HCT116 (cell line): ENCODE results near the gene SND1.

ENCODE experiments used
- EZH2 ChIP-seq: fragments of 200-600 bp; sonication (generic); IDR thresholded peaks from 2 replicates; pipeline ENCODE4 v1.6.1; 2017; ENCODE audit warnings: antibody characterized with exemption, mixed run types
- EZH2phosphoT487 ChIP-seq: fragments of 200-600 bp; IDR thresholded peaks from 2 replicates; pipeline ENCODE4 v1.6.1; 2018; ENCODE audit warnings: antibody characterized with exemption, borderline replicate concordance
- POLR2A ChIP-seq: IDR thresholded peaks from 2 replicates; pipeline ENCODE4 v1.7.0; 2011; ENCODE audit warnings: borderline replicate concordance; ENCODE audit not compliant: insufficient read depth, insufficient read length; ENCODE audit errors: extremely low read depth
- RAD21 ChIP-seq: IDR thresholded peaks from 2 replicates; pipeline ENCODE4 v1.6.1; 2012; ENCODE audit warnings: low read depth, mild to moderate bottlenecking
- SIN3A ChIP-seq: IDR thresholded peaks from 2 replicates; pipeline ENCODE4 v1.6.1; 2012; ENCODE audit warnings: low read depth
- TCF7L2 ChIP-seq: IDR thresholded peaks from 2 replicates; pipeline ENCODE4 v1.7.0; 2011; ENCODE audit warnings: borderline replicate concordance, inconsistent platforms; ENCODE audit not compliant: insufficient read depth, insufficient read length; ENCODE audit errors: extremely low read depth
- ZNF274 ChIP-seq: fragments of 200-500 bp; sonication (Bioruptor generic); IDR thresholded peaks from 2 replicates; pipeline ENCODE4 v1.6.1; 2014; ENCODE audit warnings: mild to moderate bottlenecking, low read depth, low read length, inconsistent platforms
- TF ChIP-seq, protein P1 (sequence below), 3 experiments: fragments of 200-600 bp in 1 of 3; sonication (generic) in 1 of 3; IDR thresholded peaks in 2 of 3; conservative IDR thresholded peaks in 1 of 3; 2 replicates each; pipeline ENCODE4 v1.5.1; 2012 to 2017; ENCODE audit warnings: low read depth in 2 of 3, low read length in 2 of 3, antibody characterized with exemption in 1 of 3, borderline replicate concordance in 1 of 3, control low read depth in 1 of 3, mild to moderate bottlenecking in 1 of 3, mixed read lengths in 1 of 3, mixed run types in 1 of 3, moderate library complexity in 1 of 3; ENCODE audit not compliant: insufficient read depth in 1 of 3
- TF ChIP-seq, protein P2 (sequence below): IDR thresholded peaks from 2 replicates; pipeline ENCODE4 v1.6.1; 2012

DNA sequence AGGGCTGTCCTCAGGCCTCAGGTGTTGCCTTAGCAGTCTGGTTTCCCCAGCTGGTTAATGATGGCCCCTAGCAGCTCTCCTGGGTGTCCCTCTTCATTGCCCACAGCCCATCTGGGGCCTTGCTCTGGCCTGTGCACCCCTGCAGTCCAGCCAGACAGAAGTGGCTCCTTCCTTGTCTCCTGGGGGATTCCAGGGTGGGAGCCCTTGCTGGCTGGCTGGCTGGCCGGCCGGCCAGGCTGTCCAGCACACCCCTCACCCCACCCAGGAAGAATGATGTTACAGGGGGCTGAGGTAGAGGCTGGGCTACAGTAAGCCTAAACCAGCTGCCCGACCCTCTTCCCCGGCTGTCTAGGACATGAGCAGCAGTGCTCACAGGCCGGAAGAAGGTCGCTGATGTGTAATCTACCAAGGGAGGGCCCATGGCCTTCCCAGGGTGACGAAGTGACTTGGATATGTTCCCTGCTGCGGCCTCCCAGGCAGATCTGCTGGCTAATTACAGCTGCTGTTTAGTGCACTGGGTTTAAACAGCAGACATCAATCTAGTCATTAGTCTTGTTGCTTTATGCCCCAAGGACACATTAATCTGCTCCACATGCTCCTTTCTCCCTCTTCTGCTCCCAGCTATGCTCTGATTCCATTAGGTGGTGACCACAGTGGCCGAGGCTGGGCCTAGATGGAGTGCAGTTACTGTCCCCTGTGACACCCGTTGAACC is 433.1 kb downstream of the SND1 start:
- TF ChIP-seq ZNF274 (no peak), TCF7L2 (no peak), POLR2A (no peak), SIN3A (no peak), EZH2phosphoT487 (no peak), RAD21 (no peak), EZH2 (no peak)
- TF ChIP-seq, protein P1, sequence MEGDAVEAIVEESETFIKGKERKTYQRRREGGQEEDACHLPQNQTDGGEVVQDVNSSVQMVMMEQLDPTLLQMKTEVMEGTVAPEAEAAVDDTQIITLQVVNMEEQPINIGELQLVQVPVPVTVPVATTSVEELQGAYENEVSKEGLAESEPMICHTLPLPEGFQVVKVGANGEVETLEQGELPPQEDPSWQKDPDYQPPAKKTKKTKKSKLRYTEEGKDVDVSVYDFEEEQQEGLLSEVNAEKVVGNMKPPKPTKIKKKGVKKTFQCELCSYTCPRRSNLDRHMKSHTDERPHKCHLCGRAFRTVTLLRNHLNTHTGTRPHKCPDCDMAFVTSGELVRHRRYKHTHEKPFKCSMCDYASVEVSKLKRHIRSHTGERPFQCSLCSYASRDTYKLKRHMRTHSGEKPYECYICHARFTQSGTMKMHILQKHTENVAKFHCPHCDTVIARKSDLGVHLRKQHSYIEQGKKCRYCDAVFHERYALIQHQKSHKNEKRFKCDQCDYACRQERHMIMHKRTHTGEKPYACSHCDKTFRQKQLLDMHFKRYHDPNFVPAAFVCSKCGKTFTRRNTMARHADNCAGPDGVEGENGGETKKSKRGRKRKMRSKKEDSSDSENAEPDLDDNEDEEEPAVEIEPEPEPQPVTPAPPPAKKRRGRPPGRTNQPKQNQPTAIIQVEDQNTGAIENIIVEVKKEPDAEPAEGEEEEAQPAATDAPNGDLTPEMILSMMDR (IDR thresholded peaks at IDR 0.05 in 2 of 3, conservative IDR thresholded peaks at IDR 0.05 in 1 of 3; ENCODE audit: borderline replicate concordance in 1 of 3, insufficient read depth in 1 of 3, low read depth in 2 of 3, low read length in 2 of 3) = no peak
- TF ChIP-seq, protein P2, sequence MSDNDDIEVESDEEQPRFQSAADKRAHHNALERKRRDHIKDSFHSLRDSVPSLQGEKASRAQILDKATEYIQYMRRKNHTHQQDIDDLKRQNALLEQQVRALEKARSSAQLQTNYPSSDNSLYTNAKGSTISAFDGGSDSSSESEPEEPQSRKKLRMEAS = no peak
